Smooth muscle cell of bladder (primary cell): ENCODE data around the gene PHF5A. TPM values are rescaled to one million over a fixed set of nuclear protein-coding genes. Genes with fewer than 3 reads are reported as not detected.

Experiments used
- total RNA-seq: library from RNA; depleted of rRNA; stranded (reverse); fragments of >200 nt; gene quantifications from 2 replicates; pipeline ENCODE4 v1.2.3, GENCODE V29; 2014

The PHF5A gene, protein sequence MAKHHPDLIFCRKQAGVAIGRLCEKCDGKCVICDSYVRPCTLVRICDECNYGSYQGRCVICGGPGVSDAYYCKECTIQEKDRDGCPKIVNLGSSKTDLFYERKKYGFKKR
- total RNA-seq: 55.2 and 60.6 TPM in 2 replicates

DNA sequence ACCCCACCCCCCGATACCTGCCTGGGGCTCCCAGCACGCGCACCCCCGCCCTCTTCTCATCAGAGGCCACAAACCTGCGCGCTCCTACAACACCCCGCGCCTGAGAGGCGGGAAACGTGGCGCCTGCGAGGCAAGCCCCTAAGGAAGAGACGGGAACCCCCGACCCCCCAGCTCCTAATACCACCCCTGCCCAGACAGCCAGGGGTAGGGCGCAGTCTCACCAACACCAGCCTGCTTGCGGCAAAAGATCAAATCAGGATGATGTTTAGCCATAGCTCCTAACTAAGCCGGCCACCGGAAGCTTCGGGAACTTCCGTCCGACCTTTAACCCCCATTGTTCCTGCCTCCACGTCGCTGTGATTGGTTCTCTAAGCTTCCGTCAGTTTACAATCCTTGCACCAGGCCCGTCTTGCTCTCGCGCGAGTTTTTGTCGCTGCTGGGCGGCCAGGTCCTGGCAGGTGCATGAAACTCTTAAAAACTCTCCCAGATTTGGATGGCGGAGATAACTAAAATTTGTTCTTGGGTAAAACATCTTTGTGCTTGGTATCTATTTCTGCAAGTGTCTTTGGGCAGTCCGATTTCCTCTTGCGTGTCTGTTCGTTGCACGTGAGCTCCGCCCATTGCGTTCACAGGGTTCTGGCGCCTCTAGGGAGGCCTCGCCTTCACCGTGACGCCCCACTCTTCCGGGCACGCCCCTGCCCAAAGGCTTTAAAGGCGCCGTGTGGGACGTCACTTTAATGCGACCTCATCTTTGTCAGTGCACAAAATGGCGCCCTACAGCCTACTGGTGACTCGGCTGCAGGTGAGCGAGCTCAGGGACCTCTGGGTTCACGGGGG is at the start of gene PHF5A, which contains the start of gene ACO2:
Gene PHF5A (minus strand): TSS at position 312 of the 837 bp plus-strand sequence. CDS start 39 bp downstream, at position 273.
Gene ACO2 (plus strand): TSS at position 737 of the 837 bp plus-strand sequence. CDS start 30 bp downstream, at position 767.

DNA sequence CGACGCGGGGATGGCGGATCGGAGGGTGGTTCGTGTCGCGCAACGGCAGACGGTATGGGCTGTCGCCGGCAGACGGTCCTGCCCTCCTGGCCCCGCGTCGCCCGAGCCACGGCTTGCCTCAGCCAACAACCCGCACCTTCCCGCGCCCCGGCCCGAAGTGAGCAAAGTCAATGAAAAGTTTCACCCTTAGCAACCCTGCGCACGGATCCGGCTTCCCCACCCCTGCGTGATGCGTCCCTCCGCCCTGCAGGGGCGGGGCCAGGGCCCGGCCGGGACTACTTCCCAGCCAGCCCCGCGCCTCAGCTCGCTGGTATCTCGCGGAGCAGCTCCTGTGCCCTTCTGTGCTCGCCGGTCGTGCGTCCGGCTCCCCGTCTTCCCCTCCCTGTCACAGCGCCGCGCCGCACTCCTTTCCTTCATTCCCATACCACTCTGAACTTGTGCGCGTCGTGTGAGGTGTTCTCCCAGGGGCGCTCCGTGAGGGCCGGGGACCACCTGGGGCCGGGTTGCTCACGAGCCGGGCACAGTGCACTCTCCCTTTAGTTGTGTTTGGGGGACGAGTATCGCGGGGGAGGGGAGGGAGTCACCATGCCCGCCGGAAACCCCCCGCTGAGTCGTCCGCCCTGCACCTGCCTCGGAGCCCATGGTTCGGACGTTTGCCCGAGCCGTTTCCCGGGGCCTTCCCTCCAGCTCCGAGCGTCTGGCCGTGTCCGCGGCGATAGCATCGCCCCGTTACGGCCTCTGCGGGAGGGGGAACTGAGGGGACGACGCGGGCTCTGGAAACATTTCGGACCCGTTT is 21.7 kb downstream of the PHF5A start, which contains the start of gene TOB2:
Gene TOB2 (minus strand): TSS at position 163 of the 796 bp plus-strand sequence. CDS start 9,456 bp downstream, outside the sequence.

Other genes with a start within 250 kb of the PHF5A start
- 0.71 and 1.8 TPM in 2 replicates for gene CHADL, start 227.8 kb downstream of the PHF5A start, total RNA-seq
- 44.9 and 45.9 TPM in 2 replicates for gene RANGAP1, start 182.5 kb downstream of the PHF5A start, total RNA-seq
- gene ZC3H7B, start 167.2 kb downstream of the PHF5A start, total RNA-seq: 57.3 and 58.1 TPM in 2 replicates
- gene TEF, start 86.8 kb downstream of the PHF5A start, total RNA-seq: 7.7 and 9.9 TPM in 2 replicates
- gene TOB2, start 21.9 kb downstream of the PHF5A start, total RNA-seq: 11.2 and 15.1 TPM in 2 replicates
- gene ACO2, start 425 bp upstream of the PHF5A start, total RNA-seq: 64.0 and 64.9 TPM in 2 replicates
- gene POLR3H, start 75.8 kb upstream of the PHF5A start, total RNA-seq: 20.6 and 27.0 TPM in 2 replicates
- gene CSDC2, start 92.3 kb upstream of the PHF5A start, total RNA-seq: 3.0 and 5.4 TPM in 2 replicates
- gene PMM1, start 121.1 kb upstream of the PHF5A start, total RNA-seq: 20.9 and 24.3 TPM in 2 replicates
- 9.0 and 9.1 TPM in 2 replicates for gene DESI1, start 152.4 kb upstream of the PHF5A start, total RNA-seq
- gene XRCC6, start 152.6 kb upstream of the PHF5A start, total RNA-seq: 296 and 303 TPM in 2 replicates
- 75.3 and 75.5 TPM in 2 replicates for gene SNU13, start 220.2 kb upstream of the PHF5A start, total RNA-seq
- gene MEI1, start 230.8 kb upstream of the PHF5A start, total RNA-seq: 0.46 and 1.1 TPM in 2 replicates